NCI-H1417 treated with DMSO at 0.1 percent for 48 hours (cell line): ENCODE data around the gene CEMP1.

Source experiments
- DNase-seq: peaks from one replicate; lab custom pipeline; 2025; lab: John Stamatoyannopoulos, UW

The CEMP1 gene

GRCh38 chr16:2483939-2484897 lies 47.0 kb downstream of the CEMP1 start:
- no peak for DNase-seq

GRCh38 chr16:2482708-2483534 lies 48.3 kb downstream of the CEMP1 start:
- DNase-seq, result no peak

- no peak for DNase-seq
Observed at GRCh38 chr16:2482249-2482648, 49.0 kb downstream of the CEMP1 start.

DNA sequence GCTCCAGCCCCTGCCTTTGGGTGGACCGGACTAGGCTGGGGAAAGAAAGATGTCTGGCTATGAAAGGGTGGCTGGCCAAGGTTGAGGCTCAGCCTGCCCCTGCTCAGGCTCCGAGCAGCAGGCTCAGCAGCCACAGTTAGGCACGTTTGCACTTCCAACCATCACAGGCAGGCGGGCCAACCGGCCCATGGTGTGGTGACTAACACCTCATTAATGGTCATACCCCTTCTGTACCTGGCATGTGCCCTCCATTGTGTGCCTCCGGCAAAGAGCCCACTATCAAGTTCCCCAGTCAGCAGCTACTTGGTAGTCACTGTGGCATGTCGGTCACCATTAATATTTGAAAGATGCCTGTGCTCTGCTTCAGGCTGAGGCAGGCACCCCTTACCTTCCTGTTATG lies 49.5 kb downstream of the CEMP1 start:
- no peak for DNase-seq

GRCh38 chr16:2480948-2481347 lies 50.3 kb downstream of the CEMP1 start:
- no peak for DNase-seq
